NT2/D1 (cell line): ENCODE results near the gene RTF2.

Experiments
- SUZ12 ChIP-seq: IDR thresholded peaks from 2 replicates; pipeline ENCODE4 v1.6.1; 2011; ENCODE audit not compliant: insufficient read length, insufficient read depth; ENCODE audit errors: extremely low read depth
- YY1 ChIP-seq: IDR thresholded peaks from 2 replicates; pipeline ENCODE4 v1.6.1; 2011; ENCODE audit not compliant: insufficient read length, insufficient read depth

GRCh38 chr20:56453352-56453751 lies 15.1 kb upstream of the RTF2 start:
- TF ChIP-seq SUZ12 (no peak), YY1 (no peak)
